Measurements from ENCODE around the gene ATP8A2.

DNA sequence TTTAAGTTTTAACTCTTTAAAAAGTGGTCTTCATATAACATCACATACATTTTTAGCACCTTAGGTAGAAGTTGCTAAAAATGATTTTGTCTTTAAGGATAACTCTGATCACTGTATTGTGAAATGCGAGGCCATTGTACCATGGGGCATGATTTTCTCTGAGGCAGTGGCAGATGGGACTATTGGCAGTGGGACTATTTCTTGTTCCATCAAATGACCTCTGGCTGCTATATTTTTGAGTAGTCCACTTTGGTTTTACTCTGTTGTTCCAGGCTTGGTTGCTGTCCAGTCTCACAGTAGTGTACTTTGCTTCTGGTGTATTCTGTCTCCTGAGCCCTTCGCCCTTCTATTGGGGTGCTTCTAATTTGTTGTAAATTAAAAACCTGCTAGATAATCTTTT is 156.5 kb downstream of the ATP8A2 start:
- no peak for TF ChIP-seq POLR2AphosphoS5 (IDR thresholded peaks at IDR 0.05)
- TF ChIP-seq, protein P1, sequence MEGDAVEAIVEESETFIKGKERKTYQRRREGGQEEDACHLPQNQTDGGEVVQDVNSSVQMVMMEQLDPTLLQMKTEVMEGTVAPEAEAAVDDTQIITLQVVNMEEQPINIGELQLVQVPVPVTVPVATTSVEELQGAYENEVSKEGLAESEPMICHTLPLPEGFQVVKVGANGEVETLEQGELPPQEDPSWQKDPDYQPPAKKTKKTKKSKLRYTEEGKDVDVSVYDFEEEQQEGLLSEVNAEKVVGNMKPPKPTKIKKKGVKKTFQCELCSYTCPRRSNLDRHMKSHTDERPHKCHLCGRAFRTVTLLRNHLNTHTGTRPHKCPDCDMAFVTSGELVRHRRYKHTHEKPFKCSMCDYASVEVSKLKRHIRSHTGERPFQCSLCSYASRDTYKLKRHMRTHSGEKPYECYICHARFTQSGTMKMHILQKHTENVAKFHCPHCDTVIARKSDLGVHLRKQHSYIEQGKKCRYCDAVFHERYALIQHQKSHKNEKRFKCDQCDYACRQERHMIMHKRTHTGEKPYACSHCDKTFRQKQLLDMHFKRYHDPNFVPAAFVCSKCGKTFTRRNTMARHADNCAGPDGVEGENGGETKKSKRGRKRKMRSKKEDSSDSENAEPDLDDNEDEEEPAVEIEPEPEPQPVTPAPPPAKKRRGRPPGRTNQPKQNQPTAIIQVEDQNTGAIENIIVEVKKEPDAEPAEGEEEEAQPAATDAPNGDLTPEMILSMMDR (IDR thresholded peaks at IDR 0.05; ENCODE audit: poor library complexity, severe bottlenecking), result no peak
- no peak for TF ChIP-seq MXI1 (conservative IDR thresholded peaks at IDR 0.05; ENCODE audit: poor library complexity, severe bottlenecking)
- TF ChIP-seq EP300 (conservative IDR thresholded peaks at IDR 0.05; ENCODE audit: poor library complexity, severe bottlenecking), result no peak
- TF ChIP-seq SMC3 (conservative IDR thresholded peaks at IDR 0.05; ENCODE audit: poor library complexity), result no peak
- no peak for TF ChIP-seq EZH2 (IDR thresholded peaks at IDR 0.05; ENCODE audit: borderline replicate concordance, insufficient read depth, low read length, poor library complexity, severe bottlenecking)
